HG03558 (cell line): Measurements from ENCODE around the gene FAM185A.
"Not testable (repeated sequence)": the region's sequence is repeated elsewhere in the genome, so short reads cannot be mapped to it uniquely, and the experiment has no call there.

Experiments used
- ATAC-seq: cut with Tn5 transposase; IDR thresholded peaks from one replicate; pipeline ENCODE4 v1.9.1; 2021; ENCODE audit warnings: moderate number of reproducible peaks; ENCODE audit not compliant: unreplicated experiment; ENCODE audit errors: extremely low read depth

FAM185A gene

DNA sequence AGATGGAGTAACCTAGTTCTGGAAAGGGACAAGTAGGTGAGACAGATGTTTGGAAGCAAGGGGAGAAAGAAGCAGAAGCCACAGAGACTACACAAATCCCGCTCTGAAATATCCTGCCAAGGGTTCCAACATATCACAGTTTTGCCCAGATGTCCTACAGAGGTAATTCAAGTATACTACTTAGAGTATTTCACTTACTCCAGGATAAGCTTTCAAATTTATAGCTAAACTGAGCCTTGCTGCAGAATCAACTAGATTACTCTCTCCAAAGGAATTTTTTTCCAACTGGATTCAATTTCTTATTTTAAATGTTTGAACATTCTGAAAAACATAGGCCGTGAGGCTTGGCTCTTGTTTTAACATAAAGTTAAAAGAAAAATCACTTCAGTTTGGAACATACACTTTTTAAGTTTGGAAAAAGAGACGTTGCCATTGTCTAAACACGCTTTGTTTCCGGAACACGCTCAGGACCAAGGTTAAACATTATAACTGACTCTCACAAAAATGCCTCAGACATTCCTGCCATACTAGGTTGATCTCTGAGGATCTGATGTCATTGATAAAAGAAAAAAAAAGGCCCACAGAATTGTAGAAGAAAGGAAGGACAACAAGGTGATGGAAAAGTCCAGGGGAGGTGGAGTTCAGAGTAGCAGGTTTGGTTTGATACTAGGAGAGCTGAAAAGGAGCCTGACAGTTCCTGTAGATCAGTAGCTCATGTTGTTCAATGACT is 74.8 kb downstream of the FAM185A start:
- no peak for ATAC-seq

DNA sequence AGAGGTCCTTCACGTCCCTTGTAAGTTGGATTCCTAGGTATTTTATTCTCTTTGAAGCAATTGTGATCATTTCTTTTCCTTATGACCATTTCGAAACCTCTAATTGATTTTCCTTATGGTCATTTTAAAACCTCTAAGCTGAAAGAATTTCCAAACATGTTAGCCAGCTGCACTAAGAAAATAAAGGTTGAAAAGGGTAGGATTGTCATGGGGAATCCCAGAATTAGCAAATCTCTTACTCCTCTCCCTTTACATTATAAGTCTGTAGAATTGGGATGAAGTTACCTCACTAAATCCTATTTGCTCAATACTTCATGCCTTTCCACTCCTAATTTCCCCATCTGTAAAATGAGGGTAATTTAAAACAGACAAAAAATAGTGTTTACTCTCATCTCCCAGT is 79.5 kb downstream of the FAM185A start:
- ATAC-seq: no peak

DNA sequence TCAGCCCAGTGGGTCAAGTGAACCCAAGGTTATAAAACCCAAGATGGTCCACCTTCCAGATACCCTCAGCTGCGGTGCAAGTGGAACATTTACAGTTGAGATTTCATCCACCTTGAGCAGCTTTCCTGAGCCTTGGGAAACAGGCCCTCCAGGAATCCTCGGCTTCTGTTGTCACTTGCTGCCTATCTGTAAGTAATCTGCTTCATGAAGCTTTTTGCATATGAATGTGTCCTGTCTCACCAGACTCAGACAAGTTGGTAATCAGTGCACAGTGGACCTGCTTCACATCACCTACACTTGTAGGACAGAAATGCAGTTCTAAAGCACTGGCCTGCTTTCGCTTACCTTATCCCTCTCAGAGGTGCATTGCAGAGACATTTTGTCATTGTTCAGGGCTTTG is 80.3 kb downstream of the FAM185A start:
- ATAC-seq: no peak

DNA sequence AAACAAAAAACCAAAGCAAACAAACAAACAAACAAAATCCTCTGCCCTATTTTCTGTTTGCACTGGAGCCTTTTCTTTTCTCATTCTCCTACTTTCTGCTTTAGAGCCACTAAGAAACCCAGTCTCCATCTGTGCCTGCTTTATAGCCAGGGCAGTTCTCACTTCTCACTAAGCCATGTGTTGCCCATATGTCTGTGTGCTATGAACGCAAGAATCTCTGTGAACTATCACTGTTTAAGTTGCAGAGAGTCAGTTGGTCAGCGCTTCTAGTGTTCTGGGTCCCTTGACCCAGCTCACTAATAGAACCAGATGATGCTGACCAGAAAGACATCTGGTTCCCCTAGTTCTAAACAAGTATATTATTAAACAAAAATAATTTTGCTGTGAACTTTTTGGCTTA is 81.4 kb downstream of the FAM185A start:
- no peak for ATAC-seq

DNA sequence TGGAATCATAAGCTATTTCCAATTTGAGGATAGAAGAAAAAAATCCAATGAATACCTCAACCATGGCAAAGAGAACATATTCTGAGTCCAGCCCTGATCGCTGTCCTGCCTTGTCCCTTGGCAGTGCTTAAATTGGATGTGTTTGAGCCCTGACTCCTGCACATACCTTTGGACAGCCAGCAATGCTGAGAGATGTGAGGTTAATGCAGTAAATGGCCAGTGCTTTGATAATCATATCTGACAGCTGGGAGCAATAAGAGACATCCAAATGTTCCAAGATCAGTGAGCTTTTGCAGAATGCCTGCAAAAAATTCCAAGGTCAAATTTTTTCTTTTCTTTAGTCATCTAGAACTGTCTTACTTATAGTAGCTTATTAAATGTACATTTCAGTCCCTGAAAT is 83.9 kb downstream of the FAM185A start:
- no peak for ATAC-seq

DNA sequence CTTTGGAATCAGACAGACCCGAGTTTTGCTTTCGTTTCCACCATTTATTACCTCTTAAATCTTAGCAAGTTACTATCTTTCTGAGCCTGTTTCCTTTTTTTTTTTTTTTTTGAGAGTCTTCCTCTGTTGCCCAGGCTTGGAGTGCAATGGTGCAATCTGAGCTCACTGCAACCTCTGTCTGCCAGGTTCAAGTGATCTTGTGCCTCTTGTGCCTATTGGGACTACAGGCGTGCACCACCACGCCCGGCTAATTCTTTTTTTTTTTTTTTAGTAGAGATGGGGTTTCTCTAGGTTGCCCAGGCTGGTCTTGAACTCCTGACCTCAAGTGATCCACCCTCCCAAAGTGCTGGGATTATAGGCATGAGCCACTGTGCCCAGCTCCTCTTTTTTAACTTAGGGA is 84.5 kb downstream of the FAM185A start:
- ATAC-seq: no peak

DNA sequence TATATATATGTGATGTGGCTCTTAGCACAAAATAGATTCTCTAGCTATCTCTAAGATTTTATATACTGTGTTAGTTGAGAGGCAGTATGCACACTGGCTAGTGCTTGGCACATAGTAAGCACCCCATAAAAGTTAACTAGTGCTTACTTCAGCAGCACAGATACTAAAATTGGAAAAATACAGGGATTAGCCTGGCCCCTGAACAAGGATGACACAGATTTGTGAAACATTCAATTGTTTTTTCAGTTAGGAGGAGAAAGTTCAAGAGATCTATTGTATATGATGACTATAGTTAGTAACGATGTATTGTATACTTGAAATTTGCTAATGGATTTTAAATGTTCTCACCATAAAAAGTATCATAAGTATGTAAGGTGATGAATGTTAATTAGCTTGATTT is 85.7 kb downstream of the FAM185A start:
- no peak for ATAC-seq

DNA sequence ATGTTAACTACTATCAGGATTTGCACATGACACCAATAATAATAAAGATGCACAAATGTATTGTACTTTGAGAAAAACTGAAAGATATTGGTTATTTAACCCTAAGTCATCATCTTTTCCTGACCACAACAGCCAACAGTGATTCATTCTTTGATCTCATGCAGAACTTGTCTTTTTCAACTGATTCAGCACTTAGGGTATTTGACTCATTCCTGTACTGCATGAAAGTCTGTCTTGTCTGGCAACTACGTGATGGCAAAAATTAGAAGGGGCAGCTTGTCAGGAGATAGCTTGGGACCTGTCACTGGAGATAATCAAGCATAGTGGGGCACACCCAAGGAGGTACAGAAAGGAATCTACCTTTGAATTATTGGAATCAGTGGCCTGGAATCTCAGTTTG is 86.2 kb downstream of the FAM185A start:
- ATAC-seq: peak; percentile 98

DNA sequence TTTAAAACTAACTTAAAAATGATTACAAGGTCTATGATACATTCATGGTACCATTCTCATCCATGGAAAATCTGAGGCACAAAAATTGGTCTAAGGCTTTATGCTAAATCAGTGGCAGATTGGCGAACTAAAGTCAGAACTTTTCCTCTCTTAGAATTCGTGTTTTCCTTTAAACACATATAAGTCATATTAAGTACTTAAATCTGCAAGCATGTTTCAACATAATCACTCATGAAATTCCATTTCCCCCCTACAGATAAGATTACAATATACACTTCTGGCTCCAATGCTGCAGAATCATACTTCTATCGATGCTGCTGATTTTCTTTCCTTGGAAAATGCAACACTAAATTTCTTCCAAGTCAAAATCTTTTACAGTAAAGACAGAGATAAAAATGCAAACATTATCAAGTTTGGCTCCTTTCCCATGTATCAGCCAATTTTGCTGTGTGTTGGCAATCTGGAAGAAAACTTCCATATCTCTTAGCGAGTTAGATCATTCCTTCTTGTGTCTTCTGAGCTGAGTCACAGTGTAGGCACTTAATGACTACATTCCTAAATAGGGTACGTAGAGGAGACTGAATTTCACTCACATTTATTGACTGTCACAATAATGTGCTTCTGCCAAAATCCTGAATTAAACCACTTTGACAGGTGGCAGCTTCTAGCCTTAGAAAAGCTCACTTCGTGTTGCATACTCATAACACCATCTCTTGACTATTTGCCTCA is 87.6 kb downstream of the FAM185A start:
- ATAC-seq: no peak

DNA sequence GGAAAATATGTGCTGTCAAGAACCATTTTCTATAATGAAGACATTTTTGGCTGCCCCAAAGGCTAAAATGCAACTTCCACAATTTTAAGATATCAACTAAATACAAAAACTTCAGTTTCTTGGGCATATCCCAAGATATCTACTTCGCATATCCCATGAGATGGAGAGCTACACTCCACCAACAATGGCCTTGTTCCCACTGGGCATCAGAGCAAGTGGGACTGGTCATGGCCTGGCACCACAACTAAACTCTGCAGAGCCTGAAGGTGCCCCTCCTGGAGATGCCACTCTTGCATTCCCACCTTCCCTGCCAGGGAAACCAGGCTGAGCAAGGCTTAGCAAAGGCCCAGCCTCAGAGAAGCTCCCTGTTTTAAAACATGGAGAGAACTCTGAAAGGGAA is 88.2 kb downstream of the FAM185A start:
- ATAC-seq: no peak

DNA sequence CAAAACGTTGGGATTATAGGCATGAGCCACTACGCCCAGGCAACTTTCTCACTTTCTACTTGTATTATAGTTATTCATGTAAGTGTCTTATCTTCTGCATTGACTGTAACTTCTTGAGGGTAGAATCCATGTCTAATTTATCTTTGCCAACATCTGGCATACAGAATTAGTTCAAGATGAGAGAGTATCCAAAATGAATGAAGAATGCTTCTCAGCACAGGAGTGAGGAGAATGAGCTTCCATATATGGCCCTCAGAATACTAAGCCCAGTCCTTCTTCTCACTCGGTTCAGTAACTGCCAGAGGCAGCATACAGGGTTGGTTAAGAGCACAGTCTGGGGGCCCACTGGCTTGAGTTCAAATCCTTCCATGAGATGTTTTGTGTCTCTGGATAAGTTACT is 89.0 kb downstream of the FAM185A start:
- no peak for ATAC-seq

DNA sequence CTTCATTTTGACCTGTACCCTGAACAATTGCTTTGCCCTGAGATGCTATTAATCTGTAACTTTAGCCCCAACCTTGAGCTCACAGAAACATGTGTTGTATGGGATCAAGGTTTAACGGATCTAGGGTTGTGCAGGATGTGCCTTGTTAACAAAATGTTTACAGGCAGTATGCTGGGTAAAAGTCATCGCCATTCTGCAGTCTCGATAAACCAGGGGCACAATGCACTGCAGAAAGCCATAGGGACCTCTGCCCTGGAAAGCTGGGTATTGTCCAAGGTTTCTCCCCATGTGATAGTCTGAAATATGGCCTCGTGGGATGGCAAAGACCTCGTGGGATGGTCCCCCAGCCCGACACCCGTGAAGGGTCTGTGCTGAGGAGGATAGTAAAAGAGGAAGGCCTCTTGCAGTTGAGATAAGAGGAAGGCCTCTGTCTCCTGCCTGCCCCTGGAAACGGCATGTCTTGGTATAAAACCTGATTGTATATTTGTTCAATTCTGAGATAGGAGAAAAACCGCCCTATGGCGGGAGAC is 89.8 kb downstream of the FAM185A start:
- not testable (repeated sequence) for ATAC-seq

DNA sequence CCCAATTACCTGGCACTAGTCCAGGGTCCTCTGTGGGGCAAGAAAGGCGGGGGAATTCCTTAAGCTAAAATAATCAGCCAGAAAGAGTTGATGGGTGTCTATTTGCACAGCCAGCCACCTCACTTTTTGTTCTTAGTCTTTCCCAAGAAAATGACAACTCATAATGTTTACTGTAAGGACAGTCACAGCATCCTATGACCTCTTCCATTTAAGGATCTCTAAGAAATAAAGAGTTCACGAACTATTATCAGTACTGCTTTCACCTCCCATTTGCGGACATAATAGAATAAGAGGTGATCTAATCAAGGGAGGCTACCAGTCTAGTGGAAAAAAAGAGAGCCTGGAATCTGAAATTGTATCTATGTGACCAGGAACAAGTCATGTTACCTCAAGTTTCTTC is 91.6 kb downstream of the FAM185A start:
- ATAC-seq: no peak

DNA sequence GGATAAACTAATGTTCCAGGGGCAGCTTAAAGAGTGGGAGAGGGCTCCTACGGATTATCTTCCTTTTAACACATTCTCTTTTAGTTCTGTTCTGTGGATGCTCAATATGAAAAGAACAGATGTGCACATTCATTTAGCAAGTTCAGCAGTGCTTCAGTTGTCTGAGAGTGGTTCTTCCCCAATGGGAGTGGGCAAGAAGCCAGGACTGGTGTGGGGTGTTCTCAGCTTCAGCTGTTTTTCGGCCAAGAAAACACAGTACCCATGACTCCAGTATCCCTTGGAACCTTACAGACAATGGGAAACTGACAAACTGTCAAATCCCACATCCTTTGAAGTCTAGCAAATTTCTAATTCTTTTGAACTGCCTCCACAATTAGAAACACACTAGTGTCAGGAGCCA is 92.5 kb downstream of the FAM185A start:
- no peak for ATAC-seq

DNA sequence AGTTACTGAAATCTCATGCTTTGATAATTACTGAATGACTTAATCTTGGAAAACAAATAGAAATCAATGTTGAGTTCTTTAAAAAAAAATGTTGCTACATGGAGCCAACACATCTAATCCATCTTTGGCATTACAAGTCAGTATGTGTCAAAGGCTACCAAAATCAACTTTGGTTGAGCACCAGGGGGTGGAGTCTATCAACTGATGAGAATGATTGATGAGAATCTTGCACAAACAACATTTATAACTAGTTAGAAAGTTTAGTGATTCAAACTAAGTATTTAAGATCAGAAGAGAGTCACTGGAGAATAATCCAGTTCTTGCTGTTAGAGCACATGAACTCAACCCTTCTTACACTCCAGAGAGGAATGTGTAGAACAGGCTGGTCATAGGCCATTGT is 93.5 kb downstream of the FAM185A start:
- no peak for ATAC-seq

DNA sequence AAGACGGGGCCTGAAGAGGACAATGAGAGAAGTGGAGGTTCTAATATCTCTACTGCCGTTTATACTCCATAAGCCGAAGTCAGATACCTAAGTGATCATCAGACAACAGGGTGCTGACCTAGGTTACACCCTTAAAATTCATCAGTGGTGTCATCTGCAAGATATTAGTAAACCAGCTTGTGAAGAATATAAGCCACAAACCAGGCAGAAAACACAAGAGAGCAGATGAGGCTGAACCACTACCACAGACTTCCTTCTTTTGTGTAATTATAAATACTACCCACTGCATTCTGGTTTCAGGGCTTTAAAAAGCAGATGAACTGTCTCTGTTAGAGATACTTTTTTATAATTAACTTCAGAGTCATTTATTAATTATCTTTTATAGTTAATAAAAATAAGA is 95.1 kb downstream of the FAM185A start:
- peak; percentile 77 for ATAC-seq

DNA sequence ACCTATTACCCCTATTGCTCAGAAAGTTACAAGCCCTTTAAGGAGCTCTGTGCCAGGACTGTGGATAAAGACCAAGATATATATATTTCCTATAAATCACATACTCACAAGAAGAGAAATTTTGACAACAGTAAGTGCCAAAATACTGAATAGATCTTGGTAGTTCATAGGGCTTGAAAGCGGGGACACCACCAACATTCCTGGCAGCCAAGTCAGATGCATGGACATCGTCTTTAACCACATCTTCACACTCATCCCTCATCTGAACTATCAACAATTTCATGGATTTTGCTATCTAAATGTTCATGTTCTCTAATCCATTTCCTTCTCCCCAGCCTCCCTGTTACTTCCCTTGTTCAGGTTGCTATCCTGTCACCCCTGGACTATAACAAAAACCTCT is 96.5 kb downstream of the FAM185A start:
- no peak for ATAC-seq

DNA sequence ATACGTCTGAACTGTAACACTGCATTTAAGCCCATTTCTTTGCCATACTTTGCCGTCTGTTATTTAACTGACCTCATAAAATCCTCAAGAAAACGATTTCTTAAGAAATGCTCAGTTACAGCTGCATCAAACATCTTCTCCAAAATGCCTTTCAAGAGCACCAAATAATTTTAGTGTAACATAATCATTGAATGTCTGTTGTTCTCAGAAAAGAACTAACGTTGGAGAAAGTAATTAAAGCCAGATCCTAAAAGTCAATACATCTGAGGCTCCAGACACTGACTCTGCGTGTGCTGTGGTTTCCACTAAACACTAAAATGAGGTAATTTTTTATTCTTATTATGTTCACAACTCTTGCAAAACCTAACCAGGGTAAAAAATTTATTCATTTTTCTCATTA is 100.3 kb downstream of the FAM185A start:
- no peak for ATAC-seq

DNA sequence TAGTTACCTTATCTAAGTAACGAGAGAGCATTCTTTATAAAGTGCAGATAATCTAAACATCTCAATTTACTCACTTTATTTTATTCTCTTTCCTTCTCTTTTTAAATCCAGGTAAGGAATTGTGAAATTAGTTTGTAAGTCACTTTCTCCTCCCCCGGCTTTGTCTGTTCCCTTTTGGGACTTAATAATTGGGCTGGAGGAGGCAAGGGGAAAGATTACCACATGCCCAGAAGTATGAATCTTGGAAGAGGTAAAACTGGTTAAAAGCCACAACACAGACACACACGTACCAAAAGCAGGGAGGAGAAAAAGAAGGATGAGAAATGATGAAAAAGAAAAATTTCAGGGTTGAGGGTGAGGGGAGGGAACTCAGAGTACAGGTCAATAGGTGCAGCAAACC is 100.7 kb downstream of the FAM185A start:
- ATAC-seq: no peak

DNA sequence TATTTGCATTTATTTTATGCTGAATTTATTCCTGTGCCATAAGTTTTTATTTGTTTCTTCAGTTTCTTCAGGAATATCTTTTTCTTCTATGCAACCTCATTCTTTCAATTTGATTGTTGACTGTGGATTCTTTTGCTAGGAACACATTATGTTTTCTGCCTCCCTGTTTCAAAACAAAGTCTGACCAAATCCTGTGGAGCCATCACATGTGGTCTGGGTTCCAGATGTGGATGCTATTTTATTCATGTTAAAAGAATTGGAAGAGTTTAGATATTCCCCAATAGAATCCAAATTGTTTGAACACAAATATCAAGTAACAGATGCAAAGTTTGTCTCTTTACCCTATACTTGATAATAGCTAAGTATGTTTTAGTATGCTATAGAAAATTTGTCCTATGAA is 107.2 kb downstream of the FAM185A start:
- no peak for ATAC-seq
